Cerebellar nuclear complex (tissue), 1 donor: ENCODE measurements around the gene SURF2.
"Not testable (repeated sequence)": the region's sequence is repeated elsewhere in the genome, so short reads cannot be mapped to it uniquely, and the experiment has no call there.

Experiments
- DNase-seq, 2 experiments: peaks; one replicate each; lab custom pipeline; 2025; lab: John Stamatoyannopoulos, UW

The SURF2 gene

GRCh38 chr9:133356391-133357091 is at the start of gene SURF2, which contains the start of gene SURF1:
Gene SURF2, plus strand, starts transcription at chr9:133356550. Its CDS starts 43 bp downstream, at chr9:133356593.
Gene SURF1, minus strand, starts transcription at chr9:133356487. Its CDS starts 34 bp downstream, at chr9:133356453.
- peak in 1 of 2 experiments; percentile 20 for DNase-seq

GRCh38 chr9:133307301-133307700 is 49.0 kb upstream of the SURF2 start:
- no peak for DNase-seq

GRCh38 chr9:133309608-133310007 is 46.7 kb upstream of the SURF2 start:
- no peak for DNase-seq

- no peak for DNase-seq
These were observed 40.4 kb upstream of the SURF2 start for GRCh38 chr9:133315997-133316396.

- DNase-seq = not testable (repeated sequence)
These were observed 38.8 kb upstream of the SURF2 start for GRCh38 chr9:133317551-133317950.

GRCh38 chr9:133320421-133320881 is 35.9 kb upstream of the SURF2 start:
- DNase-seq = no peak

GRCh38 chr9:133321411-133321935 is 34.9 kb upstream of the SURF2 start:
- DNase-seq = no peak

- DNase-seq = no peak
These were observed 33.6 kb upstream of the SURF2 start for GRCh38 chr9:133322701-133323100.

GRCh38 chr9:133323211-133323610 is 33.1 kb upstream of the SURF2 start:
- DNase-seq = no peak

- no peak for DNase-seq
These were observed 32.2 kb upstream of the SURF2 start for GRCh38 chr9:133323991-133324703.

GRCh38 chr9:133327021-133327420 is 29.3 kb upstream of the SURF2 start:
- DNase-seq = not testable (repeated sequence)

- DNase-seq = no peak
These were observed 28.4 kb upstream of the SURF2 start for GRCh38 chr9:133327834-133328484.

- DNase-seq = not testable (repeated sequence)
These were observed 26.8 kb upstream of the SURF2 start for GRCh38 chr9:133329306-133330156.

GRCh38 chr9:133331221-133331620 is 25.1 kb upstream of the SURF2 start:
- no peak for DNase-seq

GRCh38 chr9:133331641-133332380 is 24.5 kb upstream of the SURF2 start:
- no peak for DNase-seq

- DNase-seq = no peak
These were observed 24.0 kb upstream of the SURF2 start for GRCh38 chr9:133332381-133332730.

GRCh38 chr9:133333011-133333410 is 23.3 kb upstream of the SURF2 start:
- DNase-seq = no peak

GRCh38 chr9:133333566-133333965 is 22.8 kb upstream of the SURF2 start:
- DNase-seq = no peak

- no peak for DNase-seq
These were observed 22.2 kb upstream of the SURF2 start for GRCh38 chr9:133334161-133334560.

GRCh38 chr9:133334888-133335287 is 21.5 kb upstream of the SURF2 start:
- DNase-seq = not testable (repeated sequence)
